GM23248 (cell line): Measurements from ENCODE around the gene VNN1. TPM values are rescaled to one million over a fixed set of nuclear protein-coding genes. Genes with fewer than 3 reads are reported as not detected.

Experiments used
- DNase-seq: peaks from one replicate; pipeline ENCODE4 v3.0.0-alpha.2; 2015
- H2AFZ ChIP-seq: fragments of 200-600 bp; sonication (generic); 2 replicates; pipeline ENCODE4 v1.6.1; 2016; ENCODE audit warnings: antibody characterized with exemption
- H3F3A ChIP-seq: fragments of 200-600 bp; sonication (generic); 2 replicates; pipeline ENCODE4 v1.6.1; 2016; ENCODE audit warnings: mild to moderate bottlenecking, antibody characterized with exemption, mixed run types; ENCODE audit not compliant: insufficient read depth
- H3K27ac ChIP-seq: fragments of 200-600 bp; sonication (generic); 2 replicates; pipeline ENCODE4 v1.5.1; 2016; ENCODE audit warnings: mild to moderate bottlenecking
- H3K27me3 ChIP-seq: fragments of 200-600 bp; sonication (generic); replicated peaks from 2 replicates; pipeline ENCODE4 v1.6.1; 2016; ENCODE audit warnings: mild to moderate bottlenecking; ENCODE audit not compliant: insufficient read depth
- H3K36me3 ChIP-seq: fragments of 200-600 bp; sonication (generic); 2 replicates; pipeline ENCODE4 v1.6.1; 2016; ENCODE audit warnings: low read depth, mild to moderate bottlenecking
- H3K4me1 ChIP-seq: fragments of 200-600 bp; sonication (generic); 2 replicates; pipeline ENCODE4 v1.6.1; 2016; ENCODE audit warnings: mild to moderate bottlenecking; ENCODE audit not compliant: insufficient read depth
- H3K4me2 ChIP-seq: fragments of 200-600 bp; sonication (generic); one replicate; pipeline ENCODE4 v1.6.1; 2016; ENCODE audit warnings: mild to moderate bottlenecking; ENCODE audit not compliant: unreplicated experiment
- H3K4me3 ChIP-seq: fragments of 200-600 bp; sonication (generic); 2 replicates; pipeline ENCODE4 v1.5.1; 2016; ENCODE audit warnings: mild to moderate bottlenecking
- H3K79me2 ChIP-seq: fragments of 200-600 bp; sonication (generic); 2 replicates; pipeline ENCODE4 v1.6.1; 2016; ENCODE audit warnings: mild to moderate bottlenecking; ENCODE audit not compliant: insufficient read depth
- H3K9ac ChIP-seq: fragments of 200-600 bp; sonication (generic); 2 replicates; pipeline ENCODE4 v1.6.1; 2016; ENCODE audit warnings: mild to moderate bottlenecking
- H3K9me2 ChIP-seq: fragments of 200-600 bp; sonication (generic); 2 replicates; pipeline ENCODE4 v1.6.1; 2016; ENCODE audit warnings: mixed run types, mild to moderate bottlenecking, moderate library complexity; ENCODE audit not compliant: insufficient read depth
- H3K9me3 ChIP-seq: fragments of 200-600 bp; sonication (generic); one replicate; pipeline ENCODE4 v1.6.1; 2017; ENCODE audit warnings: low read depth
- H4K20me1 ChIP-seq: fragments of 200-600 bp; sonication (generic); 2 replicates; pipeline ENCODE4 v1.6.0; 2016; ENCODE audit not compliant: insufficient read depth
- EZH2 ChIP-seq: fragments of 200-600 bp; sonication (generic); IDR thresholded peaks from 2 replicates; pipeline ENCODE4 v1.6.1; 2018; ENCODE audit warnings: antibody characterized with exemption, mild to moderate bottlenecking; ENCODE audit not compliant: insufficient read depth, poor library complexity, severe bottlenecking
- EZH2phosphoT487 ChIP-seq: fragments of 200-600 bp; sonication (generic); IDR thresholded peaks from 2 replicates; pipeline ENCODE4 v1.6.1; 2018; ENCODE audit warnings: antibody characterized with exemption, moderate library complexity, mild to moderate bottlenecking, low read depth; ENCODE audit not compliant: insufficient read depth
- WGBS, 2 experiments: methylation state at CpG; one replicate each; pipeline ENCODE4 v1.1.6; 2015 to 2017; ENCODE audit warnings: low lambda C conversion rate in 2 of 2, low coverage in 1 of 2; ENCODE audit errors: missing lambda C conversion rate in 2 of 2; 5-methylcytosine and 5-hydroxymethylcytosine counted together
- in situ Hi-C: fragments of 300-500 bp; cut with MboI; formaldehyde crosslinking; loops from 2 replicates; pipeline ENCODE4 v1.15.0; 2020
- polyA plus RNA-seq: library from polyadenylated mRNA; unstranded; fragments of >200 nt; fragmentation: Nextera tagmentation; extraction: Ambion mirVana; gene quantifications from 2 replicates; pipeline ENCODE4 v1.2.1, GENCODE V29; 2016
- total RNA-seq: library from RNA; depleted of rRNA; stranded (reverse); fragments of >200 nt; shearing (Covaris generic); gene quantifications from 2 replicates; pipeline ENCODE4 v1.2.3, GENCODE V29; 2014

Gene VNN1
- total and polyA plus RNA-seq, 2 experiments from 2014 or later, result 0.61 to 0.86 TPM

GRCh38 chr6:132675749-132676148 lies 38.1 kb downstream of the VNN1 start:
- no peaks in the 10 kb centered on the region for H3K36me3 ChIP-seq
- no peaks in the 10 kb centered on the region for H3K9me3 ChIP-seq
- no peaks in the 10 kb centered on the region for H3K4me1 ChIP-seq
- H3F3A ChIP-seq, result no peaks in the 10 kb centered on the region
- no peaks in the 10 kb centered on the region for H3K79me2 ChIP-seq
- DNase-seq, result no peak
- no peak overlapping the region for H2AFZ ChIP-seq
- no peaks in the 10 kb centered on the region for H3K27me3 ChIP-seq
- no peaks in the 10 kb centered on the region for H3K9me2 ChIP-seq
- TF ChIP-seq EZH2, result no peak
- no peak for TF ChIP-seq EZH2phosphoT487
- H3K4me3 ChIP-seq, result no peak overlapping the region
- no peaks in the 10 kb centered on the region for H4K20me1 ChIP-seq
- H3K9ac ChIP-seq, result no peak overlapping the region
- no peak overlapping the region for H3K4me2 ChIP-seq
- no peak overlapping the region for H3K27ac ChIP-seq
- in situ Hi-C loops, result no loop called here

- no peak overlapping the region for H3K4me2 ChIP-seq
- H3F3A ChIP-seq, result no peaks in the 10 kb centered on the region
- no peaks in the 10 kb centered on the region for H3K27me3 ChIP-seq
- H3K4me3 ChIP-seq, result no peak overlapping the region
- 60 to 72% methylated on average over 3 of the region's 3 CpGs for WGBS, 2 experiments
- no peaks in the 10 kb centered on the region for H3K9me3 ChIP-seq
- no peak overlapping the region for H3K27ac ChIP-seq
- no peak for TF ChIP-seq EZH2
- TF ChIP-seq EZH2phosphoT487, result no peak
- no peaks in the 10 kb centered on the region for H3K9me2 ChIP-seq
- no peaks in the 10 kb centered on the region for H4K20me1 ChIP-seq
- no peak for DNase-seq
- no peak overlapping the region for H2AFZ ChIP-seq
- H3K9ac ChIP-seq, result no peak overlapping the region
- no peaks in the 10 kb centered on the region for H3K4me1 ChIP-seq
- in situ Hi-C loops, result no loop called here
- H3K79me2 ChIP-seq, result no peaks in the 10 kb centered on the region
- no peaks in the 10 kb centered on the region for H3K36me3 ChIP-seq
Measured at GRCh38 chr6:132675002-132675401, 38.9 kb downstream of the VNN1 start.

GRCh38 chr6:132673376-132674094 lies 40.3 kb downstream of the VNN1 start:
- no peaks in the 10 kb centered on the region for H3K9me2 ChIP-seq
- in situ Hi-C loops, result no loop called here
- no peak overlapping the region for H3K4me2 ChIP-seq
- H4K20me1 ChIP-seq, result no peaks in the 10 kb centered on the region
- H3K9me3 ChIP-seq, result no peaks in the 10 kb centered on the region
- no peaks in the 10 kb centered on the region for H3K36me3 ChIP-seq
- no peak overlapping the region for H2AFZ ChIP-seq
- no peaks in the 10 kb centered on the region for H3K79me2 ChIP-seq
- H3K27ac ChIP-seq, result no peak overlapping the region
- no peaks in the 10 kb centered on the region for H3K27me3 ChIP-seq
- TF ChIP-seq EZH2phosphoT487 (no peak), EZH2 (no peak)
- 0 out of 2 replicates have a peak, but pooled peaks cover 3% of the 10 kb centered on the region for H3K4me1 ChIP-seq
- no peaks in the 10 kb centered on the region for H3F3A ChIP-seq
- H3K4me3 ChIP-seq, result no peak overlapping the region
- WGBS, 2 experiments, result 73 to 75% methylated on average over 10 of the region's 10 CpGs
- no peak overlapping the region for H3K9ac ChIP-seq
- DNase-seq, result no peak

- Histone ChIP-seq H3K4me2 (no peak overlapping the region), H4K20me1 (no peaks in the 10 kb centered on the region), H3K9me3 (no peaks in the 10 kb centered on the region), H3K27ac (no peak overlapping the region), H3K4me1 (0 out of 2 replicates have a peak, but pooled peaks cover 3% of the 10 kb centered on the region), H3F3A (no peaks in the 10 kb centered on the region), H3K9me2 (no peaks in the 10 kb centered on the region), H2AFZ (no peak overlapping the region), H3K4me3 (no peak overlapping the region), H3K79me2 (no peaks in the 10 kb centered on the region), H3K9ac (no peak overlapping the region), H3K27me3 (no peaks in the 10 kb centered on the region), H3K36me3 (no peaks in the 10 kb centered on the region)
- no peak for DNase-seq
- TF ChIP-seq EZH2phosphoT487 (no peak), EZH2 (no peak)
- 93 to 100% methylated on average over 1 of the region's 1 CpG for WGBS, 2 experiments
- in situ Hi-C loops, result no loop called here
Measured at GRCh38 chr6:132671295-132671694, 42.6 kb downstream of the VNN1 start.
